Coronary artery (tissue), 2 donors: ENCODE measurements around the gene PICALM.
"Not testable (repeated sequence)": the region's sequence is repeated elsewhere in the genome, so short reads cannot be mapped to it uniquely, and the experiment has no call there.

ENCODE experiments used
- DNase-seq: peaks from one replicate; pipeline ENCODE4 v3.0.0-alpha.2; 2017; ENCODE audit warnings: low spot score
- H3K27ac ChIP-seq, 2 donors: fragments of 200-600 bp; sonication (generic); one replicate each; pipeline ENCODE4 v1.5.1; 2016 to 2019
- H3K4me3 ChIP-seq: fragments of 200-600 bp; sonication (generic); 2 replicates; pipeline ENCODE4 v1.5.1; 2016; ENCODE audit warnings: mild to moderate bottlenecking, moderate library complexity
- TF ChIP-seq, protein P1 (sequence below): fragments of 200-600 bp; sonication (generic); IDR thresholded peaks from one replicate; pipeline ENCODE4 v1.5.1; 2019; ENCODE audit warnings: antibody characterized with exemption

PICALM gene

GRCh38 chr11:85965202-85965601 is 103.7 kb downstream of the PICALM start:
- H3K27ac ChIP-seq: no peak overlapping the region
- no peak overlapping the region for H3K4me3 ChIP-seq
- TF ChIP-seq, protein P1, sequence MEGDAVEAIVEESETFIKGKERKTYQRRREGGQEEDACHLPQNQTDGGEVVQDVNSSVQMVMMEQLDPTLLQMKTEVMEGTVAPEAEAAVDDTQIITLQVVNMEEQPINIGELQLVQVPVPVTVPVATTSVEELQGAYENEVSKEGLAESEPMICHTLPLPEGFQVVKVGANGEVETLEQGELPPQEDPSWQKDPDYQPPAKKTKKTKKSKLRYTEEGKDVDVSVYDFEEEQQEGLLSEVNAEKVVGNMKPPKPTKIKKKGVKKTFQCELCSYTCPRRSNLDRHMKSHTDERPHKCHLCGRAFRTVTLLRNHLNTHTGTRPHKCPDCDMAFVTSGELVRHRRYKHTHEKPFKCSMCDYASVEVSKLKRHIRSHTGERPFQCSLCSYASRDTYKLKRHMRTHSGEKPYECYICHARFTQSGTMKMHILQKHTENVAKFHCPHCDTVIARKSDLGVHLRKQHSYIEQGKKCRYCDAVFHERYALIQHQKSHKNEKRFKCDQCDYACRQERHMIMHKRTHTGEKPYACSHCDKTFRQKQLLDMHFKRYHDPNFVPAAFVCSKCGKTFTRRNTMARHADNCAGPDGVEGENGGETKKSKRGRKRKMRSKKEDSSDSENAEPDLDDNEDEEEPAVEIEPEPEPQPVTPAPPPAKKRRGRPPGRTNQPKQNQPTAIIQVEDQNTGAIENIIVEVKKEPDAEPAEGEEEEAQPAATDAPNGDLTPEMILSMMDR: no peak
- no peak for DNase-seq

GRCh38 chr11:85961930-85962363 is 106.9 kb downstream of the PICALM start:
- no peak overlapping the region for H3K4me3 ChIP-seq
- no peak for DNase-seq
- TF ChIP-seq, protein P1: no peak
- no peak overlapping the region for H3K27ac ChIP-seq

DNA sequence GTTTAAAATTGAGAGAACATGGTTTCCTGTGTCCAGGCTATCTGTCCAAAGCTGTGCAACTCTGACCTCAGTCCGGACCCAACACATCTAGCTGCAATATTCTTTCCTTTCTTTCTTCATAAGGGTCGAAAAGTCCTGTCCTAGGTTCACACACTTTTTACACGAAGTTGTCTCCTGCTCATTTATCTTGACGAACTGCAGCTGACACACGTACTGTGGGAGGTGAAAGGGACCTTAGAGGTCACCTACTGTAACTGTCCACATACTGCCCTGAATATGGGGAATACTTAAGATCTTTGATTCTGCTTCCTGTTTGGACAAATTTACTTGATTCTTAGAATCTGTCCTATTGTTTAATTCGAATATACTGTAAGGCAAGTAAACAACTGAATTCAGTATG is 107.8 kb downstream of the PICALM start:
- TF ChIP-seq, protein P1: no peak
- no peak for DNase-seq
- Histone ChIP-seq H3K4me3 (no peak overlapping the region), H3K27ac (no peak overlapping the region)

DNA sequence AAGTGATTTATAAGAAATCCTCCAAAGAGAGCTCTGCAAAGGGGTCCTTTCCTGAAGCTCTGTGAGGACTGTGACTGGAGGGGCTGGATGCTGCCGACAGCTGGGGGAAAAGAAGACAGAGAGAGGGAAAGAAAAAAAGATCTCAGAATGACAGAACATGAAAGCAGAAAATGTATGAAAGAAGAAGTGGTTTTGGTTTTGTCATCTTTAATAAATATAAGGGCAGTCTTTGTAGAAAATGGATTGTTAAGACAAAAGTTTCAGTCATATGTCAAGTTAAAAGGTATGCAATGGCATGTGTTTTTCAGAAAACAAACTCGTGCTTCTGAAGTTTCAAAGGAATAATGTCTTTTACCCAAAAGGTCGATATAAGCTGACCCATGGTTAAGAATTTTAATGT is 108.2 kb downstream of the PICALM start:
- no peak overlapping the region for H3K4me3 ChIP-seq
- no peak for DNase-seq
- TF ChIP-seq, protein P1: no peak
- H3K27ac ChIP-seq: no peak overlapping the region

DNA sequence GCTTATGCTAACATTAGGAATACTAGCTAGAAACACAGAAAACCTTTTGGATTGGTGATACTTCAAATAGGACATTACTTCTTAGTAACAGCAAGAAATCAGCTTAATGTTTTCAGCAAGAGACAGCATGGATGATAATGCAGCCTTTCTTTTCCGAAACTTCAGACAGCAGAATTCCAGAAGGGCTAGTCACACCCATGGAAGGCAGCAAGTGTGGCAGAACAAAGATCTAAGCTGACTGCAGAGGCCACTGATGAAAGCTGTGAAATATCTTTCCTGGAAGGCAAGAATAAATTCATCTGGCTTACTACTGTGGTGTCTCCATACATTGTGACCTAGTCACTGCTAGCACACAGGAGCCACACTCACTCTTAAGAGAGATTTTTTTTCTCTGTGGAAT is 113.4 kb downstream of the PICALM start:
- Histone ChIP-seq H3K27ac (peak overlapping the region; percentile 27 to 64), H3K4me3 (peak overlapping the region; percentile 6)
- DNase-seq: no peak
- TF ChIP-seq, protein P1: no peak

DNA sequence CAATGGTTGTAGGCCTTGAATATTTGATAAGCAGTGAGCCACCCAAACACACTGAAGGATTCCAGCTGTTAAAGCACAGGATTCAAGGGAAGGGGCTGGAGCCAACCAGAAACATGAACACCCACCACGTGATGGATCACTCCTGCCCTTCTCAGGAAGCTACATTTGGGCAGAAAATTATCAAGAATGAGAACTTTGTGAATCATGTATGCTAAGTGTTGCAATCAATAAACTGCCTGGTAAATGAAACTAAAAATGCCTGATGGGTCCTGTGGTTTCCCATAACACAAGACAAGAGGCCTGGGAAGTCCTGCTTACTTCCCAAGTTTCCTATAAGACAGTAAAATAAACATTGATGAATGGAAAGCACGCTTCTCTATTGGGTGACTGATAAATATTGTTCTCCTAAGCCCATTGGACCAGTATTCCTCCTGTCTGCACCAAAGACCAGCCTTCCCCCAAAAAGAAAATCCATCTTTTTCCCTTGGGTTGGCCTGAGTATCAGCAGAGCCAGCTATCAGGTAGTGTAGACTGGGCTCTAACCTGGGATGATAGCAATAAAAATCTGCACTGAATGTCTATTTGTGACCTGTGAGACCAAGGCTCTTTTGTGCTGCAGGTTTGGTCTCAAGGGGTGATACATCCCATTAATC is 115.3 kb downstream of the PICALM start:
- TF ChIP-seq, protein P1: no peak
- Histone ChIP-seq H3K27ac (peak overlapping the region in 1 of 2 donors; percentile 18), H3K4me3 (no peak overlapping the region)
- DNase-seq: no peak

DNA sequence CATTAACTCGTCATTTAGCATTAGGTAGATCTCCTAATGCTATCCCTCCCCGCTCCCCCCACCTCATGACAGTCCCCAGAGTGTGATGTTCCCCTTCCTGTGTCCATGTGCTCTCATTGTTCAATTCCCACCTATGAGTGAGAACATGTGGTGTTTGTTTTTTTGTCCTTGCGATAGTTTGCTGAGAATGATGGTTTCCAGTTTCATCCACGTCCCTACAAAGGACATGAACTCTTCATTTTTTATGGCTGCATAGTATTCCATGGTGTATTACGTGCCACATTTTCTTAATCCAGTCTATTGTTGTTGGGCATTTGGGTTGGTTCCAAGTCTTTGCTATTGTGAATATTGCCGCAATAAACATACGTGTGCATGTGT is 116.8 kb downstream of the PICALM start:
- not testable (repeated sequence) for DNase-seq, H3K4me3 ChIP-seq, H3K27ac ChIP-seq
